Transverse colon (tissue), 4 donors: ENCODE results near the gene GBP5. TPM values are rescaled to one million over a fixed set of nuclear protein-coding genes. Genes with fewer than 3 reads are reported as not detected.

Experiments used
- DNase-seq: peaks from one replicate; pipeline ENCODE4 v3.0.0-alpha.2; 2019
- H3K27ac ChIP-seq, 4 donors: fragments of 200-600 bp; sonication (generic); 2 replicates each; pipeline ENCODE4 v1.5.1; 2016 to 2018; ENCODE audit warnings: inconsistent platforms in 4 of 4
- H3K27me3 ChIP-seq: fragments of 200-600 bp; sonication (generic); 2 replicates; pipeline ENCODE4 v1.5.1; 2017; ENCODE audit warnings: inconsistent platforms
- H3K36me3 ChIP-seq, 4 donors: fragments of 200-600 bp; sonication (generic); 2 replicates each; pipeline ENCODE4 v1.5.1; 2017 to 2019; ENCODE audit warnings: inconsistent platforms in 4 of 4
- H3K4me1 ChIP-seq, 4 donors: fragments of 200-600 bp; sonication (generic); 2 replicates each; pipeline ENCODE4 v1.5.1; 2017 to 2020; ENCODE audit warnings: inconsistent platforms in 4 of 4
- H3K4me3 ChIP-seq, 4 donors: fragments of 200-600 bp; sonication (generic); 1 replicate in 1 of 4; 2 replicates in 3 of 4; pipeline versions ENCODE4 v1.5.1 to v1.6.1; 2017 to 2019; ENCODE audit warnings: inconsistent platforms in 4 of 4
- H3K9me3 ChIP-seq, 2 donors: fragments of 200-600 bp; sonication (generic); 2 replicates each; pipeline ENCODE4 v1.5.1; 2017 to 2019; ENCODE audit warnings: inconsistent platforms in 2 of 2
- EP300 ChIP-seq: sonication (generic); formaldehyde crosslinking; IDR thresholded peaks from one replicate; pipeline ENCODE4 v1.6.1; 2017; ENCODE audit warnings: antibody characterized with exemption, low read depth
- POLR2A ChIP-seq: fragments of 450-650 bp; IDR thresholded peaks from one replicate; pipeline ENCODE4 v1.6.1; 2016; ENCODE audit warnings: antibody characterized with exemption, mild to moderate bottlenecking, moderate library complexity
- POLR2AphosphoS5 ChIP-seq, 3 donors: sonication (generic); formaldehyde crosslinking; IDR thresholded peaks; one replicate each; pipeline ENCODE4 v1.6.1; 2016; ENCODE audit warnings: antibody characterized with exemption in 3 of 3
- WGBS, 2 donors: methylation state at CpG; one replicate each; pipeline ENCODE4 v1.1.5; 2018; ENCODE audit warnings: low coverage in 1 of 2; 5-methylcytosine and 5-hydroxymethylcytosine counted together
- in situ Hi-C, 4 donors: fragments of 200-750 bp; cut with MboI; loops; one replicate each; pipeline versions ENCODE4 v1.15.0 to v1.15.1; 2017; ENCODE audit warnings: low sequenced_read_pairs in 3 of 4, low pct_ligation_motif_present in 1 of 4, low pct_unique_long_range_greater_than_20kb in 1 of 4
- intact Hi-C: fragments of 100-400 bp; cut with DNase I; formaldehyde crosslinking; loops from one replicate; pipeline ENCODE4 v1.15.1; 2023; ENCODE audit warnings: low total_unique reads
- total RNA-seq, 4 donors: library from RNA; depleted of rRNA; stranded (reverse); fragments of >200 nt; gene quantifications; one replicate each; pipeline ENCODE4 v1.1.0, GENCODE V29; 2016
- TF ChIP-seq, protein P1 (sequence below), 5 experiments: fragments of 200-600 bp in 3 of 5; fragments of 450-650 bp in 2 of 5; sonication (generic) in 3 of 5; IDR thresholded peaks; 1 replicate in 2 of 5; 2 replicates in 3 of 5; pipeline ENCODE4 v1.5.1; 2016 to 2017; ENCODE audit warnings: antibody characterized with exemption in 5 of 5, inconsistent platforms in 3 of 5, mild to moderate bottlenecking in 2 of 5, moderate library complexity in 1 of 5

GBP5 gene
- total RNA-seq, 4 donors from 2014 or later = 1.5 to 7.3 TPM; not detected in 2

DNA sequence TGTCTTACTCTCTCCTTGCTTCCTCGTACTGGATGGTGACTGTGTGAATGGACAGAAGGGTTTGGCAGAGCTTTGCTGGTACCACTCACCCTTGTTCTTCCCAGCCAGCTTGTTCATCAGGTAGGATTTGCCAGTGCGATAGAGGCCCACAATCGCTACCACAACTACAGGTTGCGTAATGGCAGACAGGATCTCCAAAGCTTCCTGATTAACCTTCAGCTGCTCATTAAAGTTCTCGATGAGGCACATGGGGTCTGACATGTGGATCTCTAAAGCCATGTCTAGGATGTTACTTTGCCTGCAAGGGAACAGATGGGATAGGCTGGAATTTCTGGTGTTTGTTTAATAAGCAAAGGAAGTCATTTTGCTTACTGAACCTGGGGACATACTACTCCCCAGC lies 3.4 kb downstream of the GBP5 start:
- intact Hi-C loops = no loop called here
- Histone ChIP-seq H3K4me1 (peaks cover 0 to 8% (median 0%) of the 10 kb centered on the region in 4 donors), H3K27me3 (no peaks in the 10 kb centered on the region), H3K4me3 (no peak overlapping the region), H3K36me3 (no peaks in the 10 kb centered on the region), H3K27ac (no peak overlapping the region), H3K9me3 (no peaks in the 10 kb centered on the region)
- TF ChIP-seq, protein P1, sequence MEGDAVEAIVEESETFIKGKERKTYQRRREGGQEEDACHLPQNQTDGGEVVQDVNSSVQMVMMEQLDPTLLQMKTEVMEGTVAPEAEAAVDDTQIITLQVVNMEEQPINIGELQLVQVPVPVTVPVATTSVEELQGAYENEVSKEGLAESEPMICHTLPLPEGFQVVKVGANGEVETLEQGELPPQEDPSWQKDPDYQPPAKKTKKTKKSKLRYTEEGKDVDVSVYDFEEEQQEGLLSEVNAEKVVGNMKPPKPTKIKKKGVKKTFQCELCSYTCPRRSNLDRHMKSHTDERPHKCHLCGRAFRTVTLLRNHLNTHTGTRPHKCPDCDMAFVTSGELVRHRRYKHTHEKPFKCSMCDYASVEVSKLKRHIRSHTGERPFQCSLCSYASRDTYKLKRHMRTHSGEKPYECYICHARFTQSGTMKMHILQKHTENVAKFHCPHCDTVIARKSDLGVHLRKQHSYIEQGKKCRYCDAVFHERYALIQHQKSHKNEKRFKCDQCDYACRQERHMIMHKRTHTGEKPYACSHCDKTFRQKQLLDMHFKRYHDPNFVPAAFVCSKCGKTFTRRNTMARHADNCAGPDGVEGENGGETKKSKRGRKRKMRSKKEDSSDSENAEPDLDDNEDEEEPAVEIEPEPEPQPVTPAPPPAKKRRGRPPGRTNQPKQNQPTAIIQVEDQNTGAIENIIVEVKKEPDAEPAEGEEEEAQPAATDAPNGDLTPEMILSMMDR (IDR thresholded peaks at IDR 0.05) = no peak
- TF ChIP-seq POLR2A (no peak), EP300 (no peak), POLR2AphosphoS5 (IDR thresholded peaks at IDR 0.05) (no peak)
- in situ Hi-C loops = no loop called here
- no peak for DNase-seq
- 84% methylated on average over 3 to 5 of the region's 5 CpGs for WGBS, 2 donors

DNA sequence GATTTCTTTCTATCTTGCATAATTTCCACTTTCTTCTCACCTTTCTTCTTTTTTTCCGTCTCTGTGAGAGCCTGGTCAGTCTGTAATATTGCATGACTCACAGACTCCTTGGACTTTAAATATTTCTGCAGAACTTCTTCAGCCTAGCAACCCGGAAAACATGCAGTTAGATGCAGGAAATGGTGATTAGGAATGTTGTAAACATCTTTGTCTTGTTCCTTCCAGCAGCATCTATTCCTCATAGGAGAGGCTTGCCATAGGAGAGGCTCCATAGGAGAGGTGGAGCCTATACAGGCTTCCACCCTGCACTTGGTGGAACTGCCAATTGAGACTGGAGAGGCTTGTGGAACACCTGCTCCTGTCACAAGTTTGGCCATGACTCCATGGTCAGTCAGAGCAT lies 10.0 kb downstream of the GBP5 start:
- Histone ChIP-seq H3K27ac (peak overlapping the region in 3 of 4 donors; percentile 18 to 56 (median 39)), H3K27me3 (no peaks in the 10 kb centered on the region), H3K4me3 (no peak overlapping the region), H3K36me3 (no peaks in the 10 kb centered on the region), H3K9me3 (no peaks in the 10 kb centered on the region), H3K4me1 (peaks cover 0 to 34% (median 4%) of the 10 kb centered on the region in 4 donors)
- intact Hi-C loops (no loop called here), in situ Hi-C loops (no loop called here)
- 29 to 43% methylated on average over 1 to 2 of the region's 2 CpGs for WGBS, 2 donors
- no peak for TF ChIP-seq POLR2A
- TF ChIP-seq EP300 = no peak
- TF ChIP-seq, protein P1 (IDR thresholded peaks at IDR 0.05) = no peak
- no peak for TF ChIP-seq POLR2AphosphoS5 (IDR thresholded peaks at IDR 0.05)
- DNase-seq = no peak

DNA sequence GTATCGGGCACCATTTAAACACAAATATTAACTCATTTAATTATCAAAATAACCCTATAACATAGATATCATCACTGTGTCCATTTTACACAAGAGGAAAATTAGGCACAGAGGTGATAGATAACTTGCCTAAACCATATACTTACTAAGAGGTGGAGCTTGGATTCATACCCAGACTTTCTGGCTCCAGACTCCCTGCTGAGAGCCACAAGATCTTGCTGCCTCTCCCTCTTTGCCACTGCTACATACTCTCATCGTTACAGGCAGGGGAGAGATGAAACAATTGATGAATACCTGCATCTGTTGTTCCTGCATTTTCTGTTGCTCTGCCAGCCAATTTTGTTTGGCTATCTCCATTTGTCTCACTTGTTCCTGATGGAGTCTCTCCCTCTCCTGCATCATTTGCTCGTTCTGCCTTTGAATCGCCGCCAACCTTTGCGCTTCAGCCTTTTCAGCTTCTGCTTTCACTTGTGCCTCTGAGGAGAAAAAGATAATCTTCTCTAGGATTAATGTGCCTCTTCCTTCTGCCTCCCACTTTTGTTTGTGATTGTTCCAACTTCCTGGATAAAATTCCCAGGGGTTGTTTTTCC lies 10.6 kb downstream of the GBP5 start:
- H3K4me3 ChIP-seq = peak overlapping the region in 2 of 4 donors; percentile 10 to 27
- WGBS, 2 donors = 37 to 40% methylated on average over 6 of the region's 6 CpGs
- peaks cover 0 to 34% (median 4%) of the 10 kb centered on the region in 4 donors for H3K4me1 ChIP-seq
- no peaks in the 10 kb centered on the region for H3K27me3 ChIP-seq
- intact Hi-C loops (no loop called here), in situ Hi-C loops (no loop called here)
- no peak for DNase-seq
- no peaks in the 10 kb centered on the region for H3K9me3 ChIP-seq
- H3K36me3 ChIP-seq = no peaks in the 10 kb centered on the region
- H3K27ac ChIP-seq = peak overlapping the region in 3 of 4 donors; percentile 18 to 56 (median 39)
- TF ChIP-seq, protein P1 (IDR thresholded peaks at IDR 0.05) = no peak
- no peak for TF ChIP-seq EP300
- TF ChIP-seq POLR2AphosphoS5 (IDR thresholded peaks at IDR 0.05) = no peak
- TF ChIP-seq POLR2A = no peak

DNA sequence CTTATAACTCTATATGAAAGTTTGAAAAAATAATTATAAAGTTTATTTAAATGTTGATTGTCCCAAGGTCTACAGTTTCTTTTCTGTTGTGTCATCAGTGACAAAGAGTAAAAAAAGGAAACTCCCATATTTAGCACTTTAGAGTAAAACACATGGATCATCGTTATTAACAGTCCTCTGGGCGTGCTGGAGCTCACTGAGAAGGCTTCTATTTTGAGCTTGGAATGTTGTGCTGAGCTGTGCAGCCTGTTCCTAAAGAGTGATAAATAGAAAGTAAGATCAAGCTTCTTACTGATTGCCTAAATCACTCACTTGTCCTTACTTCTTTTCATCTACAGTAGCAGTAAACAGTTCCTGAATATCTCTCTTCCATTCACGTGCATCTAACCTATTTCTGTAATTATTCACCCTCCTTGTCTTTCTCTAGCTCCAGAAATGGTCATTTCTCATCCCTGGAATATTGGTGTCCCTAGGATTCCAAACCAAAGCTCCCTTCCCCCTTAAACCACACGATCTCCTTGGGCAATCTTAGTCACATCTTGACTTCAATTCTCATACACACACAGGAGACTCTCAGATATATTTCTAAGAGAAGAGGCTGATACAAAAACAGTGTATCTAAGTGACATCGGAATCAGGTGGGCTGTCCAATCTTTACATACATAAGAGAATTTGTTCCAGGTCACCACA lies 11.9 kb downstream of the GBP5 start:
- H3K36me3 ChIP-seq = no peaks in the 10 kb centered on the region
- H3K9me3 ChIP-seq = no peaks in the 10 kb centered on the region
- WGBS, 2 donors = 53 to 57% methylated on average over 5 of the region's 5 CpGs
- in situ Hi-C loops (no loop called here), intact Hi-C loops (no loop called here)
- H3K27me3 ChIP-seq = no peaks in the 10 kb centered on the region
- TF ChIP-seq, protein P1 (IDR thresholded peaks at IDR 0.05) = no peak
- TF ChIP-seq POLR2AphosphoS5 (IDR thresholded peaks at IDR 0.05) = no peak
- no peak for TF ChIP-seq EP300
- no peak for TF ChIP-seq POLR2A
- peak overlapping the region; percentile 5 to 41 (median 25) for H3K27ac ChIP-seq
- peaks cover 0 to 34% (median 4%) of the 10 kb centered on the region in 4 donors for H3K4me1 ChIP-seq
- no peak overlapping the region for H3K4me3 ChIP-seq
- DNase-seq = no peak
